ENCODE data around the gene MRTFB.
"Not testable (repeated sequence)": the region's sequence is repeated elsewhere in the genome, so short reads cannot be mapped to it uniquely, and the experiment has no call there.

MRTFB gene

DNA sequence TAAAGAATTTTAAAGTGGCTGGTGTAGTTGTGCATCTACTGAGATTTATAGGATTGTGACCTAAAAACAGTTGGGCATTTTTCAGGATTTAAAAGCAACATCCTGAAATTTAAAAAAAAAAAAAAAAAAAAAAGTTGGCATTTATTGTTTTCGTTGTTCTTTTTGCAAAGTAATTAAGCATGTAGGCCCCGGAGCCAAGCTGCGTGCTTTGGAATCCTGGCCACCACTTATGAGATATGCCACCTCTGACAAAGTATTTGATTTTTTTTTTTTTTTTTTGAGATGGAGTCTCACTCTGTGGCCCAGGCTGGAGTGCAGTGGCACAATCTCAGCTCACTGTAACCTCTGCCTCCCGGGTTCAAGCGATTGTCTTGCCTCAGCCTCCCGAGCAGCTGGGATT, 112.8 kb downstream of the MRTFB start:
- DNase-seq (ENCODE audit: low spot score), result not testable (repeated sequence)

DNA sequence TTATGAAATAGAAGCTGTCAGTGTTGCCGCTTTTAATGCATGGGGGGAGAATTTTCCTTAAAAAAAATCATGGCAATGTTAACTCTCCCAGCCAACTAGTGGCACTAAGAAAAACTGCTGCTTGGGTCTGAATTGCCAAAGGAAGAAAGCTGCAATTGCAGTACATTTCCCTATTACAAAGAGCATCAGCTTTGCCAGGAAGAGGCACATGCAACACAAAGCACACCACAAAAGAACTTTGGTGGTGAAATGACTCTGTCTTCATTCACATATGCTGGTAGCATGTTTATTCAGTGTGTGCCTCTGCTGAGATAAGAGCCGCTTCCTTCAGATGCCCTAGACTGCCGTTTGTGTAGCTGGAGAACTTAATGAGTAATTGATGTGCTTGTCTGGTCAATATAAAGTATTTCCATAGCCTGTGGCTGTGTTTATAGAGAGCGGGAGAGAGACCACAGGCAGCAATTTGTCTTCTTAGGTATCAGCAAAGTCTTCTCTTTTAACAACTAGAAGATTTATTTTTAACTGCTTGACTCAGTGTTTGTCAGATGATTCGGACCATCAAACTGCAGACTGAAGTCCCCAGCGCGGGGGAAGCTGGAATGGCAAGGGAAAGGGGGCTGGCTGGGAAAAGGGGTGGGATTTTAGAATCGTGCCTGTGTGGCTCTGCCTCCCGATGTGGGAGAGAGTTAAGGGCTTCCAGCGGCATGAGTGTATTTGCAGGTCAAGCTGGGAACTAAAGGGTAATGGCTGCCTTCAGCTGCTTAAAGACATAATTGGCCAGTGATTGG, 115.1 kb downstream of the MRTFB start:
- no peak for DNase-seq (ENCODE audit: low spot score)

DNA sequence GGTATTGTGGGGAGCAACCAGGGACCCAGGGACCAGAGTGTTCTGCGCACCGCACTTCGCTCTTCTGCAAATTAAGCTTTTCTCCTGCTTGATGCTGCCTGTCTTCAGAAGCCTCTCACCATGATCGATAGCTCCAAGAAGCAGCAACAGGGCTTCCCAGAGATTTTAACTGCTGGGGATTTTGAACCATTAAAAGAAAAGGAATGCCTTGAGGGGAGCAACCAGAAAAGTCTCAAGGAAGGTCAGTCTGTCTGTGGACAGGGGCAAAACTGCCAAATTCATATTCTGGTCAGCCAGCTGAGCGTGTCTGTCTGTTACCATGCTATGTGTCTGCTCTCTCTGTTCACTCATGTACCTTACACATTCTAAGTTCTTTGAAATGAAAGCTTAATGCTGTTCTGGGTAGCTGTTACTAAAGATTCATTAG, 115.7 kb downstream of the MRTFB start:
- DNase-seq (ENCODE audit: low spot score), result no peak

DNA sequence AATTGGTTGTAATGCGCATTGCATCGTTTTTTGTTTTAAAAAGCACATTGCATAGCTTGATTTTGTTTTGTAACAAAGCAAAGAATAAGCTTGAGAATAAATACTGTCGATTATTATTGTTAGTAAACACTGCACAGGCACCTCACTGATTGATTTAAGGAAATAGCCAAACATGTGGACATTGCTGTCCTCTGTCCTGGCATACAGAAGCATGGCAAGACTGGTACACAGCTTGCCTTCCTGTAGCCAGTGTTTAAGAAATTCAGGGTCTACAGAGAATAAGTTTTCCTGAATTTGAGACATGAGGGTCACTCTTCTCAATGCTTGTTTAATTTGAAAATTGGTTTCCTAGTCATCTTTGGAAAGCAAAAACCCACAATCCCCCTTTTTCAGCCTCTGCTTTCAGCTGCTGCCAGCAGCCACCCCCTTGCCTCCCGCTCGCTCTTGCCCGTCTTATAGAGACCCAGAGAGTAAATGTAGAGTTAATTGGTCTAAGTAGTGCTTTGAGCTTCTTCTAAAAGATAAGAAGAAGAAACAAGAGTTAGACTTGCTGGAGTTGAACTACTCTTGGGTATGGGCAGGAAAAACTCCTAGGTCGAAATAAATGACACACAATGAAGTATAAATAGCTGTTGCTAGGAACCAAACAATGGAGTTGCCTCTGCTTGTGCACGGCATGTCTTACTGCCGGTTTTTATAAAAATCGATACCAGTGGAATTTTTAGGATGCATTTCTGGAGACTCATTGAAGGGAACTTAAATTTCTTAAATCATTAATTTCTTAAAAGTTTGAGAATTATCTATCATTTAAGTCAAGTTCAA, 116.6 kb downstream of the MRTFB start:
- no peak for DNase-seq (ENCODE audit: low spot score)

DNA sequence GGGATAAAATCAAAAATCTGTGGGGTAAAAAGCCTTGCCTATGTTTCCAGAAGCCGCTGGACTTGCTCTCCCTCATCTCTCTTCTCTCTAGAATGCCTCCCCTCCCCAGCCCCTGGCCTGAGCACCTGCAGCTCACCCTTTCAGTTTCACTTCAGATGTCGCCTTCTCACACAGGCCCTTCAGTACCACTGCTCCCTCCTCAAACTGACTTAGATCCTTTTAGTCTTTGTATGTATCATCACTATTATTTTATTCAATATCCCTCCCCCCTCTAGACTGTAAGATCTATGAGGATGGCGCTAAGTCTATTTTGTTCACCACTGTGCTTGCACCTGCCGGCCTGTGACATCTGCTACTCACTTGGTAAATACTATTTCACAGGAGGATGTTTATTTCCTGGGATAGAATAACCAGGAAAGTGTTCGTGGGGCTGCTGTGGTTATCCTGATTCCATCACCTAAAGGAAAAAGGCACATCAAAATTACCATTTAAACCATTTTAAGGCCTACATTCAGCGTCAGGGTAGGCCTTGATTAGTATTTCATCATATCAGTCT, 122.3 kb downstream of the MRTFB start:
- no peak for DNase-seq (ENCODE audit: low spot score)

DNA sequence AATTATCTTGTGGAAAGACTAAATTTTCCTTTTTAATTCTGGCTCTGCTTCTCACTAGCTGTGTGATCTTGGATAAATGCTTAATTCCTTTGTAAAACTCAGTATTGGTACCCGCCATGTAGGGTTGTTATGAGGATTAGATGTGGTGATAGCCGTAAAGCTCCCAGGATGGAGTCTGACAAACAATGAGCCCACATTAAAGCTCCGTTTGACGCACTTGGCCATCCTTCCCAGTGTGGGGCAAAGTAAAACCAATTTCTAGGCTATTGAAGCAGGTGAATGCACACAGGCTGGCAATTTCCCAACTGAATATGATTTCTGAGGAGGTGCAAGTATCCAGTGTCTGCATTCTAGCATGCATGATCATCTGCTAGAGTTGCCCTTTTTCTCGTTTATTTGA, 123.6 kb downstream of the MRTFB start:
- DNase-seq (ENCODE audit: low spot score), result no peak

DNA sequence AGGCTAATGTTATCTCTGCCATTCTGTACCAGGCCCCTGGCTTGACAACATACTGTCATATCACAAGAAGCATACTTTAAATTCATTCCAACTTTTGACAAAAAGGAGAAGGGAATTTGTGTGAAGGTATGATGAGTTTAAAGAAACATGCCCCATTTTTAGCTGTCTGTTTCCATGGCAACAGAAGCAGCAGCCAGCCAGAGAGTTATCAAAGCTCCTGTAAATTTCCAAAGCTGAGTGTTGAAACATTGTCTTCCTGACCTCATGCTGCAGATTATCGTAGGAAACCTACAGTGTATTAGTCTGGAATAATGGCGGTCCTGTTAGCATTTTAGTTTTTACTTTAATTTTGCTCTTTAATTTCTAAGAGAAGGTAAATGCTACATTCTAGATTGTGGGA, 124.9 kb downstream of the MRTFB start:
- no peak for DNase-seq (ENCODE audit: low spot score)

DNA sequence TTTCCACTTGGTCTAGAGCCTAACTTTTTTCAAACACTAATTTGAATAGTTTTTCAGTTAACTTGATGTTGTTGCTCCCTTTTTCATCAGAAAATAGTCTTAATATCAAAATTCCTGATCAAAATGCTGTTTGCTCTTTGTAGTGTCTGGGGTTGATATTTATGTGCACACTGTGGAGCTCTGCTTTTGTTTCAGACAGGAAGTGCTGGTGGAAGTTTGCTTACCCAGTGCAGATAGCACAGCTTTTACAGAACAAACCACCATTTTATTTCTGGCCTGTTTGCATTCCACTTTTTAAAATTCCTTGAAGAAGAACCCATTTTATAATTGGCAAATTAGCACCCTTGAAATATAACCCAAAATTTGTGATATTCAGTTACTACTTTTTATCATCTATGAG, 125.4 kb downstream of the MRTFB start:
- DNase-seq (ENCODE audit: low spot score), result no peak

DNA sequence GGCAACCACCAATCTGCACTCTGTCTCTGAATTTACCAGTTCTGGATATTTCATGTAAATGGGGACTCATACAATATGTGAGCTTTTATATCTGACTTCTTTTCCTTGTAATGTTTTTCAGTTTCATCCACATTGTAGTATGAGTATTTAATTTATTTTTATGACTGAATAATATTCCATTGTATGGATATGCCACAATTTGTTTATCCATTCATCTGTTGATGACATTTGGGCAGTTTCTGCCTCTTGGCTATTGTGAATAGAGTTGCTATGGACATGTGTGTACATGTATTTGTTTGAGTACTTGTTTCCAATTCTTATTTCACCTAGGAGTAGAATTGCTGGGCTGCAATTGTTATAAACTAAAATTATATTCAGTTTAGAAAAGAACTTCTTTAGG, 126.9 kb downstream of the MRTFB start:
- DNase-seq (ENCODE audit: low spot score), result no peak

DNA sequence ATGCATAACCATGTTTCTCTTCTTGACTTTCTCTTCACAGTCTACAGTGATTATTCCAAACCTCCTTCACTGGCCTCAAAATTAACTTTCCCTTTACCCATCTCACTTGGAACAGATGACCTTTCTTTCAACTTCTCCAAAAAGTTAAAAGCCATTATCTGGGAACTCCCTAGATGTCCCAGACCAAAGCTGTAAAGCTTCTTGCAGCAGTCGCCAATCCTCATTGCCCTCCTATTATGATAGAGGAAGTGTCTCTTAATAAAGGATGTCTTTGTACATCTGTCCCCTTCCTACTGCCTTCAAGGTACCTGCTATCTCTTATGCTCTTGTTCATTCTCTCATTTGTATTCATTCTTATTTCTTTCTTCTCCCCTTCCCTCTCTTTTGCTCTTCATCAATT, 127.5 kb downstream of the MRTFB start:
- DNase-seq (ENCODE audit: low spot score), result no peak

DNA sequence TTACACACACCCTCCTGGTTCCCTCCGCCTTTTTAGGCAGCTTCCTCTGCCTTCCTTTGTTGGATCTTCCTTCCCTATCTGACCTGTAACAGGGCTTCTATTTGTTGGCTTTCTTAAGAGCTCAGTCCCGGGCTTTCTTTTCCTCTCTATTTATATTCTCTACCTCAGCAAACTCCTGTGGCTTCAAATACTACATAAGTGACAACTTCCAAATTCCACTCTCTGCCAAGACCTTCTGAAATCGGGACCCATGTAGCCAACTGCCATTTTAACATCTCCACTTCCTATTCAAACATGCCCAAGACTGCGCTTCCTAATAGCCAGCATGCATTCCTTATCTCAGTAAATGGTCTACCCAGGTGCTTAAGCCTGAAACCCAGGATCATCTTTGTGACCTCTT, 128.1 kb downstream of the MRTFB start:
- DNase-seq (ENCODE audit: low spot score), result no peak

DNA sequence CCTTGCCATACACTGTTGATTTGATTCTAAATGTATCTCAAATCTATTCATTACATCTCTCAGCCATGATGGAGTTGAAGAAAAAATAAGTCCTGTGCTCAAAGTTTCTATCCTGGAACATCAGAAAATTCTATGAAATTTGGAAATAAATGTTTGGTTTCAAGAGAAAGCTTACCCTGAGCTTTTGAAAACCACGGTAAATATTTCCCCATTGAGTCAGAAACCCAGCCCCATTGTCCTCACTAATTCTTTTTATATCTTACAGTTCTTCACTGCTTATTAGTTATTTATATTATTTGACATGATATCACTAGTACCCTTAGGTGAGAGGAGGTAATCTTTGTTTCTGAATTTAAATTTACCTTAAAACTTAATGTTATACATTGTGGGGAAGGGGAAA, 128.5 kb downstream of the MRTFB start:
- DNase-seq (ENCODE audit: low spot score), result no peak

DNA sequence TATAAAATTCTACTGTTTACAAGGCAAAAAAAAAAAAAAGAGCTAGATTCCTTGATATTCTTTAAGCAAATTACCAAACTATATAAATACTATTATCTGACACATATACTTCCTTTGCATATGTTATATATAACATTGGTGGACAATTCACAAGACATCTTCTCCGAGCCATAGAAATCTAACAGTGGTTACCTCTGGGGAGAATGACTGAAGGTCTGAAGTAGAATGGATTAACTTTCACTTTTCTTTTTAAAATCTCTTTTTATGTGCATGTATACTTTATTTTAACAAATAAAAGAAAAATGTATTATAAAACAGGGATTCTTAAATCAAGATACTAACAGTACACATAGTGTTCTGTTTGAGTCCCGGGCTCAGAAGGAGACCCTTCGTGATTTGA, 131.0 kb downstream of the MRTFB start:
- DNase-seq (ENCODE audit: low spot score), result no peak

DNA sequence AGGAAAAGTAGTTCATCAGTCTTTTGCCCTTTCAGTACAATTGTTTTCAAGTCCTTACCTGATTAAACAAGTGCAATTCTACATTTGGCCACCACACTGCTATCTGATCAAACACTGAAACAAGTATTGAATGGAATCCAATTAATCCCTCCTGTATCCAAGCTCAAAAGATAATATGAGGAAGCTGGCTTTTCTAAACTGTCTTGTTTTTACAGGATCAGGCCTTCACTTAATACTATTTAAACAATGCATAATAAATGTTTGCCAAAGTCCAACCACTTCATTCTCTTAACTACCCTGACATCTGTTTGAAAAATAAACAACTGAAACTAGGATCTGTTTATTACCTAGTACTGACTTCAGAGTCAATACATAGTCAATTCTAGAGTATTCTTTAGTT, 131.6 kb downstream of the MRTFB start:
- no peak for DNase-seq (ENCODE audit: low spot score)

DNA sequence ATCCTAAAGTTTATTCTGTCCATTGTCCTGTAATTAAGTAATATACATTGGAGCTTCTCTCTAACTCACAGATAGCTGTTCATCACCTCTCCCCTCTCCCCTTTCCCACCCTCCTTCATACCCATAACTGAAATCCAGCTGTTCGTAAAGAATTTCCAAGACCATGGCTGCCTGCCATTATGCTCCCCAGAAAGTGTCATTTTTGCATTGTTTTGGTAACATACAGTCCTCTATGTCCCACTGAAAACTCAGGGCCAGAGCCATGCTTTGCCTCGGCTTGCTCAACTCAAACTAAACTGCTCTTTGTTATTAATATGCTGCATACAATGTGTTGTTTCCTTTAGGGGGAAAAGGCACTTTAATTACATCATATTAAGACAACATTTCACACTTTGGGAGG, 132.0 kb downstream of the MRTFB start:
- DNase-seq (ENCODE audit: low spot score), result no peak

DNA sequence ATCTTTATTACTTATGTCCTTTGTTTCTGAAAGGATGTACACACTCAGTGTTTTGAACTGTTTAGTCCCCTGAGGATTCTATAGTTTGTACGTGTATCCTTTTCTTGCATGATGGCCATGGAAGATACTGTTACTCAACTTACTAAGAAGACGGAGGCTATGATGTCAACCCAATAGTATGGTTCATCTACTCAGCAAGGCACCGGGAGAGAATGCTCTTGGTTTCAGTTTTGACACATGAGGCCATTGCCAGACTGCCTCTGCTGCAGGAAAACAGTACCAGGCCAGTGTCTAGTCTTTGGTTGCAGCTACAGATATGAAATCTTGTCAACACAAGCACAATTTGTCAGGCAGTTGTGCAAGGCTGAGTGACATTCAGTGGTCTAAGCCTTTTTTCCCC, 134.5 kb downstream of the MRTFB start:
- DNase-seq (ENCODE audit: low spot score), result no peak

DNA sequence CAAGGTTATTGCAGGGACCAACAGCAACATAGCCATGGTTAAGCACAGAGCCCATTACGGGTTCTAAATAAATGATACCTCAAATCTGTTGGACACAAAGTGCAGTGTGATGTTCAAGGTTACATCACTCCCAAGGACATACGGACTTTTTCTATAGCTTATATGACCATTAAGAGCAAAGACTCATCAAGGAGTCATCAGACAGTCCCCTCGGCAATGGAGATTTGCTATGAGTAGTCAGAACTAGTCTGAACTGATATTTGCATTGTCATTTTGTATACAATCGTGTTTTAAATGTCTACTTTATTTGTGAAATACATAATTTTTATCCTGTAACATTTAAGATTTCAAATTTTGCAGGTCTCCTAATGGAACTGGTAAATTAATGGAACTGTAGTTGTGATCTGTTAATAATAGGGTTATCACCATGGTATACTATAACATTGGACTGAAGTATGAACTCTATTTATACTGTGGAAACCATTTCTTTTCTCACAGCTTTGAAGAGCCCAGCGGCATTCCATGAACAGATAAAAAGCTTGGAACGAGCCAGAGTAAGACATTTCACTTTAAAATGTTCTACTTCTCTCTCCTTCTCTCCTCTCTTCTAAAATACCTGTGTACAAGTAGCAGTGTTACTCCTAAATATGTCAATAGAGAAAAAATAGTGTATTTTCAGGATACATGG, 140.9 kb downstream of the MRTFB start:
- no peak for DNase-seq (ENCODE audit: low spot score)

DNA sequence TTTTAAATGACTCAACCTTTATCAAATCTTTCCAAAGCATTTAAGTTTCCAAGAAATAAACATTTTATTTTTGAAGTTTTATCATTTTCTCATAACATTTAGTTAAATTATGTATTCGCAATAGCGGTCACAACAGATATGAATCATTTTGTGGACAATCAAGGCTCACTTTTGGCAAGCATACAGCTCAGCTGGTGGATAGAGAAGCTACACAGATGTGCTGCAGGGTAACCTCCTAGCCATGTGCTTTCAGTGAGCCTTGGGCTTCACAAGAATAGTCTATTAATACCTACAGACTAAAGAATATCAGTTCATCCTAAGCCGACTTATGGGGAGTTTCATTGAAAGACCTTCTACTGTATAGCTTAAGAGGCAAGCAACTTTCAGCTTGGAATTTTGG, 144.8 kb downstream of the MRTFB start:
- DNase-seq (ENCODE audit: low spot score), result no peak

DNA sequence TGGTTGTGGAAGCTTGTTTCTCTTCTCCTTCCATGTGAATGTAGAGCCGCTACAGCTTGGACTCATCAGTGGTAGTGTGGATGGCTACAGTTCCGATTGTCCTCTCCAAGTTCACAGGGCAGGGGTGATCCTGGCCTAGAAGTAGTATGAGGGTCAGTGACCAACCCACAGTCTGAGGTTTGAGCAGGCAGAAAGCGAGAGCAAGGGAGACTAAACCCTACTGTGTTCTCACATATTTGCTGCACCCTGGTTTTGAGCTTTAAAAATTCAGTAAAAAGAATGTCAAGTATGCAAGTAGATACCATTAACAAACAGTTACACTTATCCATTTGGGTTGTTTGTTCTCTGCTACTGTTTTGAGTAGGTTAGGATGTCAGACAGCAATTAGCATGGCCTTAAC, 148.9 kb downstream of the MRTFB start:
- DNase-seq (ENCODE audit: low spot score), result no peak

DNA sequence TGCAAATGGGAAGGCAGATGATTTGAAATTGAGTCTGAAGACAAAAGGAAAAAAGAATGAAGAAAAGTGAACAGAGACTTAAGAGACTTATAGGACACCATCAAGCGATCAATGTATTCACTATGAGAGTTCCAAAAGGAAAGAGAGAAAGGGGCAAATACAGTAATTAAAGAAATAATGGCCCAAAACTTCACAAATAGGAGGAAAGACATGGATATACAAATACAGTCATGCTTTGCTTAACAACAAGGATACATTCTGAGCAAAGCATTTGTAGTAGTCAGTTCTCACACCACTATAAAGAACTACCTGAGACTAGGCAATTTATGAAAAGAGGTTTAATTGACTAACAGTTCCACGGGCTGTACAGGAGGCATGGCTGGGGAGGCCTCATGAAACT, 152.5 kb downstream of the MRTFB start:
- no peak for DNase-seq (ENCODE audit: low spot score)

DNA sequence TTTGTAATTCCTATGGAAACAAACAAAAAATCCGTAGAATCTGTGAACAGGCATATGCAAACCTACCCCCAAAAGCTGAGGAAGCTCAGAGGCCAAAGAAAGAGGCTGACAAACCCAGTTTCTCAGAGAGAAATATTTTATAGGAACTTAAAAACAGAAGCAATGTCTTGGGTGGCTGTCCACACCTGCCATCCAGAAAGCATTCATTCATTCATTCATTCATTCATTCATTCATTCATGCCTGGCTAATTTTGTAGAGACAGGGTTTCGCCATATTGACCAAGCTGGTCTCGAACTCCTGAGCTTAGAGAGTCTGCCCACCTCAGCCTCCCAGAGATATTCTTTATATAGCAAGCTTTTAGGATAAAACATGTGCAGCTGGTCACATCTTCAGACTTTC, 154.3 kb downstream of the MRTFB start:
- no peak for DNase-seq (ENCODE audit: low spot score)

DNA sequence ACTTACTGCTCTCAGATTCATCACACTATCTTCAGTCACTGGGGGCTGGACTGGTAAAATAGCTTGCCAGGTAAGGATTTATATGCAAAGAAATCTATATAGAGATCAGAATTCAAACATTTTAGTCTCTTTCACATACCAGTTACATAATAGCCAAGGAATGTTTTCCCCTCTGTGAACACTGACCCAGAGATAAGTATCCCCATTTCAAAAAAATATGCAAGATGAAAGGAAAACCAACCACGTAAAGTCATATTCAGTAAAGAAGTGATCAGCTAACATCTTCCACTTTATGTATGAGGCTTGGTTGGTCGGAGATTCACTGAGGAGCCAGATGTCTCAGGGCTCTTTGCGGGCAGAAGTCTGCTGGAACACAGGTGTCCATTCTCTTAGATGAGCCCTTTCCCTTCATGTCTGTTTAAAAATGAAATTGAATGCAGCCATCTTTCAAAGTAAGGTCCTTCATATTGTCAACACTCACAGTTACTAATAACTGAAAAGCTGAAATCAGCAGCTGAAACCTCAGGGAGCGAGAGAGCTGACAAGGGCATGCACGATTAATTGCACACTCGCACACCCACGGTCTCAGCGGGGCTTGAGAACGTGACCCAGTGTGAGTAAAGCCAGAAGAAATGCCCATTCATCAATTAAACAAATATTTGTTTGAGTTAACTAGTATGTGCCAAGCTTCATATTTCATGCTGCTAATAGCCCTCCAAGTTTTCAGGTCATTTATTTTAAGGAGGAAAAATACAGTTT, 161.2 kb downstream of the MRTFB start:
- DNase-seq (ENCODE audit: low spot score), result no peak
